ELF-1 (cell line): ENCODE data around the gene CPNE7.

ENCODE experiments used
- DNase-seq: peaks from one replicate; pipeline ENCODE4 v3.0.0-alpha.2; 2016; ENCODE audit warnings: low read depth, low spot score

The CPNE7 gene

GRCh38 chr16:89549007-89549700 is 26.4 kb upstream of the CPNE7 start:
- no peak for DNase-seq

- no peak for DNase-seq
These were observed 25.0 kb upstream of the CPNE7 start for GRCh38 chr16:89550421-89551007.

- no peak for DNase-seq
These were observed 23.2 kb upstream of the CPNE7 start for GRCh38 chr16:89552329-89552728.

- no peak for DNase-seq
These were observed 22.6 kb upstream of the CPNE7 start for GRCh38 chr16:89552913-89553312.

- no peak for DNase-seq
These were observed 21.8 kb upstream of the CPNE7 start for GRCh38 chr16:89553733-89554132.

GRCh38 chr16:89554343-89554742 is 21.2 kb upstream of the CPNE7 start:
- DNase-seq: no peak

- DNase-seq: no peak
These were observed 20.3 kb upstream of the CPNE7 start for GRCh38 chr16:89555265-89555664.

GRCh38 chr16:89555780-89556179 is 19.8 kb upstream of the CPNE7 start:
- DNase-seq: no peak

GRCh38 chr16:89556750-89557689 is 18.5 kb upstream of the CPNE7 start:
- DNase-seq: peak; percentile 94

- no peak for DNase-seq
These were observed 17.7 kb upstream of the CPNE7 start for GRCh38 chr16:89557690-89558490.

GRCh38 chr16:89560378-89561141 is 15.0 kb upstream of the CPNE7 start, which contains the start of gene RPL13:
TSS of gene RPL13 (plus strand) at chr16:89560682. CDS start at chr16:89560960, 278 bp downstream.
- DNase-seq: peak; percentile 97

- DNase-seq: peak; percentile 52
These were observed 14.2 kb upstream of the CPNE7 start for GRCh38 chr16:89561142-89561883.

- no peak for DNase-seq
These were observed 13.5 kb upstream of the CPNE7 start for GRCh38 chr16:89561884-89562599.

GRCh38 chr16:89562939-89563338 is 12.6 kb upstream of the CPNE7 start:
- no peak for DNase-seq

GRCh38 chr16:89563639-89564392 is 11.7 kb upstream of the CPNE7 start:
- DNase-seq: no peak

GRCh38 chr16:89564476-89565255 is 10.9 kb upstream of the CPNE7 start:
- peak; percentile 51 for DNase-seq

GRCh38 chr16:89565256-89565505 is 10.4 kb upstream of the CPNE7 start:
- peak; percentile 79 for DNase-seq
